ENCODE measurements around the gene NDUFA7.
"Not testable (repeated sequence)": the region's sequence is repeated elsewhere in the genome, so short reads cannot be mapped to it uniquely, and the experiment has no call there.

The NDUFA7 gene

DNA sequence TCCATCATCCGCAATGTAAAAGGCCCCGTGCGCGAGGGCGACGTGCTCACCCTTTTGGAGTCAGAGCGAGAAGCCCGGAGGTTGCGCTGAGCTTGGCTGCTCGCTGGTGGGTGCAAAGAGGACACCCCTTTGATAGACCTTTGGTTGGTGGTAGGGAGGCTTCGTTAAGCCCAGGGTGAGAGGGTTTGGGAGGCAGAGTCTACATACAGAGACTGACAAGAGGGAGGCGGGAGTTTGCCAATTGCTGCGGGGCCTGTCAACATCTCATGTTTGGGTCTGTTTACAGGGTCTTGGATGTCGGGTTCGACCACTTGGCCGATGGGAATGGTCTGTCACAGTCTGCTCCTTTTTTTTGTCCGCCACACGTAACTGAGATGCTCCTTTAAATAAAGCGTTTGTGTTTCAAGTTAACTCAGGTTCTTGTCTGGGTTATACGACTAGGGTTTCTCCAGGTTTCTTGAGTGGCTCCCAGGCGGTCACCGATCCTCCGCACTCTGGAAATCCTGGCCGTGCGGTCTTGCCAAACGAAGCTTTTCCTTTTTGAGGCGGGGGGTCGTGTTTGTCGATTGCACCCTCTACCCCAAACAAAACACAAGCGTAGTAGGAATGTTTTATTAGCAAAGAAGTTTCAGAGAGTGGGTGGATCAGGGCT, 937 bp upstream of the NDUFA7 start:
- Histone ChIP-seq H3K9me3 (ENCODE audit: control insufficient read depth, insufficient read depth, low read length) (no peaks in the 10 kb centered on the region), H3K27me3 (ENCODE audit: control insufficient read depth, low read length) (peaks cover 3% of the 10 kb centered on the region; the same call in 1 of the 2 replicates), H3K36me3 (ENCODE audit: control insufficient read depth, low read length) (peaks cover 51% of the 10 kb centered on the region), H4K20me1 (ENCODE audit: control insufficient read depth, insufficient read depth, low read depth, low read length) (peaks cover 23% of the 10 kb centered on the region), H3K4me3 (ENCODE audit: low read length) (peak overlapping the region; percentile 92), H3K27ac (ENCODE audit: low read depth, low read length) (peak overlapping the region; percentile 67), H3K9me2 (replicated peaks; ENCODE audit: control insufficient read depth, low read length) (no peaks in the 10 kb centered on the region), H3F3A (ENCODE audit: control insufficient read depth, insufficient read depth) (peaks cover 42% of the 10 kb centered on the region), H3K4me1 (ENCODE audit: control insufficient read depth, low read length) (peaks cover 66% of the 10 kb centered on the region), H3K4me2 (ENCODE audit: low read length) (peak overlapping the region; percentile 82), H3K79me2 (ENCODE audit: control insufficient read depth, low read length) (peaks cover 59% of the 10 kb centered on the region)
- TF ChIP-seq, protein P1, sequence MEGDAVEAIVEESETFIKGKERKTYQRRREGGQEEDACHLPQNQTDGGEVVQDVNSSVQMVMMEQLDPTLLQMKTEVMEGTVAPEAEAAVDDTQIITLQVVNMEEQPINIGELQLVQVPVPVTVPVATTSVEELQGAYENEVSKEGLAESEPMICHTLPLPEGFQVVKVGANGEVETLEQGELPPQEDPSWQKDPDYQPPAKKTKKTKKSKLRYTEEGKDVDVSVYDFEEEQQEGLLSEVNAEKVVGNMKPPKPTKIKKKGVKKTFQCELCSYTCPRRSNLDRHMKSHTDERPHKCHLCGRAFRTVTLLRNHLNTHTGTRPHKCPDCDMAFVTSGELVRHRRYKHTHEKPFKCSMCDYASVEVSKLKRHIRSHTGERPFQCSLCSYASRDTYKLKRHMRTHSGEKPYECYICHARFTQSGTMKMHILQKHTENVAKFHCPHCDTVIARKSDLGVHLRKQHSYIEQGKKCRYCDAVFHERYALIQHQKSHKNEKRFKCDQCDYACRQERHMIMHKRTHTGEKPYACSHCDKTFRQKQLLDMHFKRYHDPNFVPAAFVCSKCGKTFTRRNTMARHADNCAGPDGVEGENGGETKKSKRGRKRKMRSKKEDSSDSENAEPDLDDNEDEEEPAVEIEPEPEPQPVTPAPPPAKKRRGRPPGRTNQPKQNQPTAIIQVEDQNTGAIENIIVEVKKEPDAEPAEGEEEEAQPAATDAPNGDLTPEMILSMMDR (IDR thresholded peaks at IDR 0.05; ENCODE audit: low read depth, low read length, poor library complexity, severe bottlenecking), result no peak
- no peak for TF ChIP-seq EZH2phosphoT487 (IDR thresholded peaks at IDR 0.05; ENCODE audit: borderline replicate concordance, low read length)

DNA sequence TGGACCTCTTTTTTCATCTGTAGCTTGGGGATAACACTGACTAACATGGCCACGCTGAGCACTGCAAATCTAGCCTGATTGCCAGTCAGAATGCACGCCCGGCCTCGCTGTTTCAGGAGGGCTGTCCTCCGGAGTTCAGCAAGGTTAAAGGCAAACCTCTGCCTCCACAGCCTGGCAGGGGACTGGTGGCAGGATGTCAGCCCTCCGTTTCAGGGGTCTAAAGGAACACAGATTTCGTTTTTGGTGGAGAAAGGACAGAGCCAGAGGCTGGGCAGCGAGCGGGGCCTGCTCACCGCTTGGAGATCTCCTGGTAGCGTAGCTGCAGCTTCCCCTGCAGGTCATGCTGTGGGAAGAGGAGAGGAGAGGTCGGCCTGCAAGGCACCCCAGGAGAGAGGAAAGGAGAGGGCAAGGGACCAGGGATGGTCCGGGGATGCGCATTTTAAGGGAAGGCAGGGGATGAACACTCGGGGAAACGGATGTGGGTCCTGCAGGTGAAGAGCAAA, 560 bp downstream of the NDUFA7 start:
- peak overlapping the region; percentile 46 for H3K27ac ChIP-seq (ENCODE audit: low read depth, low read length)
- no peaks in the 10 kb centered on the region for H3K9me2 ChIP-seq (replicated peaks; ENCODE audit: control insufficient read depth, low read length)
- H3K4me3 ChIP-seq (ENCODE audit: low read length), result peak overlapping the region; percentile 92
- peaks cover 63% of the 10 kb centered on the region for H3K36me3 ChIP-seq (ENCODE audit: control insufficient read depth, low read length)
- no peaks in the 10 kb centered on the region for H3K9me3 ChIP-seq (ENCODE audit: control insufficient read depth, insufficient read depth, low read length)
- peaks cover 68% of the 10 kb centered on the region for H3K79me2 ChIP-seq (ENCODE audit: control insufficient read depth, low read length)
- peak overlapping the region; percentile 84 for H3K4me2 ChIP-seq (ENCODE audit: low read length)
- peaks cover 42% of the 10 kb centered on the region for H3F3A ChIP-seq (ENCODE audit: control insufficient read depth, insufficient read depth)
- no peaks in the 10 kb centered on the region for H3K27me3 ChIP-seq (ENCODE audit: control insufficient read depth, low read length)
- H3K4me1 ChIP-seq (ENCODE audit: control insufficient read depth, low read length), result peaks cover 73% of the 10 kb centered on the region
- H4K20me1 ChIP-seq (ENCODE audit: control insufficient read depth, insufficient read depth, low read depth, low read length), result peaks cover 23% of the 10 kb centered on the region
- no peak for TF ChIP-seq EZH2phosphoT487 (IDR thresholded peaks at IDR 0.05; ENCODE audit: borderline replicate concordance, low read length)
- TF ChIP-seq, protein P1 (IDR thresholded peaks at IDR 0.05; ENCODE audit: low read depth, low read length, poor library complexity, severe bottlenecking), result no peak

DNA sequence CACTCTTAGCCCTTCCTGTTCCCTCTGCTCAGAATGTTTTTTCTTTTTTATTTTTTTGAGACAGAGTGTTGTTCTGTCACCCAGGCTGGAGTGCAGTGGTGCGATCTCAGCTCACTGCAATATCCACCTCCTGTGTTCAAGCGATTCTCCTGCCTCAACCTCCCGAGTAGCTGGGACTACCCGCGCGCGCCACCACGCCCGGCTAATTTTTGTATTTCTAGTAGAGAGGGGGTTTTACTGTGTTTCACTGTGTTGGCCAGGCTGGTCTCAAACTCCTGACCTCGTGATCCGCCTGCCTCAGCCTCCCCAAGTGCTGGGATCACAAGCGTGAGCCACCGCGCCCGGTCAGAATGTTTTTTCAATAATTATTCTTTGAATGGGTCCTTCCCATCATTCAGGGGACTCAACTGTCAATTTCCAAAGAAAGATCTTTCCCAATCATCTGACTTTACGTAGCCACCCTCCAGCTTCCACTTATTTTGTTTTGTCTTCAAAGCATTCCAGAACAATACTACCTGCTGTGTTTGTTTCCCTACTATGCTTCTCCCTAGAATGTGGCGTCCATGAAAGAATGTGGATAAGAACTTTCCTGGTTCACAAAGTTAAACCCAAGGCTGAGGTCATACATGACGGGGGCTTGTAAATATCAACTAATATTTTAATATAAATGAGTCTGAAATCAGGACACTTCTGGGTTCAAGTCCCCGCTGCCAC, 1.2 kb downstream of the NDUFA7 start:
- peaks cover 38% of the 10 kb centered on the region for H3F3A ChIP-seq (ENCODE audit: control insufficient read depth, insufficient read depth)
- H3K4me3 ChIP-seq (ENCODE audit: low read length), result peak overlapping the region; percentile 92
- H4K20me1 ChIP-seq (ENCODE audit: control insufficient read depth, insufficient read depth, low read depth, low read length), result peaks cover 23% of the 10 kb centered on the region
- H3K79me2 ChIP-seq (ENCODE audit: control insufficient read depth, low read length), result peaks cover 68% of the 10 kb centered on the region
- peak overlapping the region; percentile 46; the same call in 1 of the 2 replicates for H3K27ac ChIP-seq (ENCODE audit: low read depth, low read length)
- no peaks in the 10 kb centered on the region for H3K9me2 ChIP-seq (replicated peaks; ENCODE audit: control insufficient read depth, low read length)
- peaks cover 69% of the 10 kb centered on the region for H3K36me3 ChIP-seq (ENCODE audit: control insufficient read depth, low read length)
- H3K4me1 ChIP-seq (ENCODE audit: control insufficient read depth, low read length), result peaks cover 66% of the 10 kb centered on the region
- H3K9me3 ChIP-seq (ENCODE audit: control insufficient read depth, insufficient read depth, low read length), result no peaks in the 10 kb centered on the region
- peak overlapping the region; percentile 84 for H3K4me2 ChIP-seq (ENCODE audit: low read length)
- no peak for TF ChIP-seq EZH2phosphoT487 (IDR thresholded peaks at IDR 0.05; ENCODE audit: borderline replicate concordance, low read length)
- TF ChIP-seq, protein P1 (IDR thresholded peaks at IDR 0.05; ENCODE audit: low read depth, low read length, poor library complexity, severe bottlenecking), result no peak
- H3K27me3 ChIP-seq (ENCODE audit: control insufficient read depth, low read length), result no peaks in the 10 kb centered on the region

DNA sequence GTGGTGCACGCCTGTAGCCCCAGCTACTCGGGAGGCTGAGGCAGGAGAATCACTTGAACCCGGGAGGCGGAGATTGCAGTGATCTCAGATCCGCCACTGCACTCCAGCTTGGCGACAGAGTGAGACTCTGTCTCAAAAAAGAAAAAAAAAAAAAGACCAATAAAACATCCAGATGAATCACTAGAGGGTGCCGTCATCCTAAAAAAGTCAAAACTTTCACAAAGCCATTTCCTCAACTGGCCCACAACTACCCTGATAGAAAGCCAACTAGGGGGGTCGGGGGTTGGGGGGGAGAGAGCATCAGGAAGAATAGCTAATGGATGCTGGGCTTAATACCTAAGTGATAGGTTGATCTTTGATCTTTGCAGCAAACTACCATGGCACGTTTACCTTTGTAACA, 2.3 kb downstream of the NDUFA7 start:
- H3K9me3 ChIP-seq (ENCODE audit: control insufficient read depth, insufficient read depth, low read length); H3K27me3 ChIP-seq (ENCODE audit: control insufficient read depth, low read length); H3K27ac ChIP-seq (ENCODE audit: low read depth, low read length); H3K4me3 ChIP-seq (ENCODE audit: low read length); H3K9me2 ChIP-seq (replicated peaks; ENCODE audit: control insufficient read depth, low read length): not testable (repeated sequence)
- Histone ChIP-seq H3F3A (ENCODE audit: control insufficient read depth, insufficient read depth) (peaks cover 27% of the 10 kb centered on the region), H4K20me1 (ENCODE audit: control insufficient read depth, insufficient read depth, low read depth, low read length) (peaks cover 18% of the 10 kb centered on the region), H3K36me3 (ENCODE audit: control insufficient read depth, low read length) (peaks cover 66% of the 10 kb centered on the region), H3K4me2 (ENCODE audit: low read length) (peak overlapping the region; percentile 20; the same call in 1 of the 2 replicates), H3K4me1 (ENCODE audit: control insufficient read depth, low read length) (peaks cover 55% of the 10 kb centered on the region), H3K79me2 (ENCODE audit: control insufficient read depth, low read length) (peaks cover 68% of the 10 kb centered on the region)

Measured in DOHH2 (cell line).